Coronary artery (tissue), 2 donors: ENCODE results near the gene CEP112.

Source experiments
- DNase-seq: peaks from one replicate; pipeline ENCODE4 v3.0.0-alpha.2; 2017; ENCODE audit warnings: low spot score
- H3K27ac ChIP-seq, 2 donors: fragments of 200-600 bp; sonication (generic); one replicate each; pipeline ENCODE4 v1.5.1; 2016 to 2019
- H3K4me3 ChIP-seq: fragments of 200-600 bp; sonication (generic); 2 replicates; pipeline ENCODE4 v1.5.1; 2016; ENCODE audit warnings: mild to moderate bottlenecking, moderate library complexity
- TF ChIP-seq, protein P1 (sequence below): fragments of 200-600 bp; sonication (generic); IDR thresholded peaks from one replicate; pipeline ENCODE4 v1.5.1; 2019; ENCODE audit warnings: antibody characterized with exemption

The CEP112 gene

GRCh38 chr17:66115246-66115645 is 76.7 kb downstream of the CEP112 start:
- TF ChIP-seq, protein P1, sequence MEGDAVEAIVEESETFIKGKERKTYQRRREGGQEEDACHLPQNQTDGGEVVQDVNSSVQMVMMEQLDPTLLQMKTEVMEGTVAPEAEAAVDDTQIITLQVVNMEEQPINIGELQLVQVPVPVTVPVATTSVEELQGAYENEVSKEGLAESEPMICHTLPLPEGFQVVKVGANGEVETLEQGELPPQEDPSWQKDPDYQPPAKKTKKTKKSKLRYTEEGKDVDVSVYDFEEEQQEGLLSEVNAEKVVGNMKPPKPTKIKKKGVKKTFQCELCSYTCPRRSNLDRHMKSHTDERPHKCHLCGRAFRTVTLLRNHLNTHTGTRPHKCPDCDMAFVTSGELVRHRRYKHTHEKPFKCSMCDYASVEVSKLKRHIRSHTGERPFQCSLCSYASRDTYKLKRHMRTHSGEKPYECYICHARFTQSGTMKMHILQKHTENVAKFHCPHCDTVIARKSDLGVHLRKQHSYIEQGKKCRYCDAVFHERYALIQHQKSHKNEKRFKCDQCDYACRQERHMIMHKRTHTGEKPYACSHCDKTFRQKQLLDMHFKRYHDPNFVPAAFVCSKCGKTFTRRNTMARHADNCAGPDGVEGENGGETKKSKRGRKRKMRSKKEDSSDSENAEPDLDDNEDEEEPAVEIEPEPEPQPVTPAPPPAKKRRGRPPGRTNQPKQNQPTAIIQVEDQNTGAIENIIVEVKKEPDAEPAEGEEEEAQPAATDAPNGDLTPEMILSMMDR = no peak
- Histone ChIP-seq H3K27ac (no peak overlapping the region), H3K4me3 (no peak overlapping the region)
- DNase-seq = no peak

DNA sequence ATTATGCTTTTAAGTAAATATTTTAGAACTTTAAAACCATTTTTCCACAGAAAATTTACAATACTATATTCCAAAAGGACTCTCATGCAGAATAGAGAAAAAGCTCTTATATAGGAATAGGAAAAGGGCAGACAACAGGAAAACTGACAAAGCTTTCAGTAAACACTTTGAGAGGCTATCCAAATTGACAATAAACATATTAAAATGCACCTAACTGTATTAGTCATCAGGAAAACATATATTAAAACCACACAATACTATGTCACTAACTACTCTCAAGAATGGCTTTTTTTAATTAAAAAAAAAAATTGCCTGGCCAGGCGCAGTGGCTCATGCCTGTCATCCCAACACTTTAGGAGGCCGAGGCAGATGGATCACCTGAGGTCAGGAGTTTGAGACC is 77.3 kb downstream of the CEP112 start:
- H3K27ac ChIP-seq = no peak overlapping the region
- TF ChIP-seq, protein P1 = no peak

DNA sequence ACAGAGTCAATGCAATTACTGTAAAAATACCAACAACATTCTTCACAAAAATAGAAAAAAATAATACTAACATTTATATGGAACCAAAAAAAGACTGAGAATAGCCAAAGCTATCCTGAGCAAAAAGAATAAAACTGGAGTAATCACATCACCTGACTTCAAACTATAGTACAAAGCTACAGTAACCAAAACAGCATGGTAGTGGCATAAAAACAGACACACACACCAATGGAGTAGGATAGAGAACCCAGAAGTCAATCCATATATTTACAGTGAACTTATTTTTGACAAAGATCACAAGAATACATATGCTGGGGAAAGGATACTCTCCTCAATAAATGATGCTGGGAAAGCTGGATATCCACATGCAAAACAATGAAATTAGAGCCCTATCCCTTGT is 84.2 kb downstream of the CEP112 start:
- H3K27ac ChIP-seq = no peak overlapping the region
- no peak for DNase-seq
- TF ChIP-seq, protein P1 = no peak
- no peak overlapping the region for H3K4me3 ChIP-seq

More for the DNA sequence above, 77.3 kb downstream of the CEP112 start:
- no peak for DNase-seq
- no peak overlapping the region for H3K4me3 ChIP-seq

- TF ChIP-seq, protein P1 = no peak
- no peak for DNase-seq
- Histone ChIP-seq H3K4me3 (no peak overlapping the region), H3K27ac (no peak overlapping the region)
Measured at GRCh38 chr17:66098040-66098439, 93.9 kb downstream of the CEP112 start.

DNA sequence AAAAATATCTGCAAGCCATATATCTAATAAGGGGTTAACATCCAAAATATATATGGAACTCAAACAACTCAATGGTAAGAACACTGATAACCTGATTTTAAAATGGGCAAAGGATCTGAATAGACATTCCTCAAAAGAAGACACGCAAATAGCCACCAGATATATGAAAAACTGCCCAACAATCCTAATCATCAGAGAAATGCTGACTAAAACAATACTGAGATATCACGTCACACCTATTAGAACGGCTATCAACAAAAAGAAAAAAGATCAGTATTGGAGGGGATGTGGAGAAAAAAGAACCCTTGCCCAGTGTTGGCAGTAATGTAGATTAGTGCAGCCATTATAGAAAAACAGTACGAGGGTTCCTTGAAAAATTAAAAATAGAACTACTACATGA is 97.2 kb downstream of the CEP112 start:
- TF ChIP-seq, protein P1 = no peak
- DNase-seq = no peak
- Histone ChIP-seq H3K4me3 (no peak overlapping the region), H3K27ac (no peak overlapping the region)

DNA sequence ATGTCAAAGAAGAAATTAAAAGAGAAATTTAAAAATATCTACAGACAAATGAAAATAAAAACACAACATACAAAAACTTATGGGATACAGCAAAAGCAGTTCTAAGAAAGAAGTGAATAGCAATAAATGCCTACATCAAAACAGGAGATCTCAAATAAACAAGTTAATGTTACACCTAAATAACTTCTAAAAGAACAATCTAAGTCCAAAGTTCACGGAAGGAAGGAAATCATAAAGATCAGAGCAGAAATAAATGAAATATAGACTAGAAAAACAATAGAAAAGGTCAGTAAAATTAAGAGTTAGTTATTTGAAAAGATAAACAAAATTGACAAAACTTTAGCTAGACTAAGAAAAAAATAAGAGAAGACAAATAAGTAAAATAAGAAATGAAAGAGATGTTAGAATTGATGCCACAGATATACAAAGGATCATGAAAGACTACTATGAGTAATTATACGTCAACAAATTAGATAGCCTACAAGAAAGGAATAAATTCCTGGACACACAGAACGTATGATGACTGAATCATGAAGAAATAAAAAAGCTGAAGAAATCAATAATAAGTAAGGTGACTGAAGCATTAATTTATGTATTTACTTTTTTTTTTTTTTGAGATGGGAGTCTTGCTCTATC is 100.4 kb downstream of the CEP112 start:
- TF ChIP-seq, protein P1 = no peak
- DNase-seq = no peak
- no peak overlapping the region for H3K27ac ChIP-seq
- no peak overlapping the region for H3K4me3 ChIP-seq

DNA sequence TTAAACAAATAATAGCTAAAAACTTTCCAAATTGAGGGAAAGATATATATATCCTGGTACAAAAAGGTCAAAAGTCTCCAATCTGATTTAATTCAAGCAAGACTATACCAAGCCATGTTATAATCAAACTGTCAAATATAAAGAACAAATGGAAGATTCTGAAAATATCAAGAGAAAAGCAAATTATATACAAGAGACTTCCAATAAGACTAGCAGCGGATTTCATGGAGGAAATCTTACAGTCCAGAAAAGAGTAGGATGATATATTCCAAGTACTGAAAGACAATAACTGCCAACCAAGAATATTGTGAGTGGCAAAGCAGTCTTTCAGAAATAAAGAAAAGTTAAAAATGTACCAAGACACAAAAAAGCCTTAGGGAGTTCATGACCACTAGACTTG is 102.2 kb downstream of the CEP112 start:
- TF ChIP-seq, protein P1 = no peak
- Histone ChIP-seq H3K27ac (no peak overlapping the region), H3K4me3 (no peak overlapping the region)
- DNase-seq = no peak
